ENCODE measurements around the gene MRO. TPM values are rescaled to one million over a fixed set of nuclear protein-coding genes. Genes with fewer than 3 reads are reported as not detected.

The MRO gene
- total RNA-seq, 1 donor from 2014 or later: not detected

GRCh38 chr18:50748243-50749229, 71.3 kb downstream of the MRO start:
- DNase-seq (ENCODE audit: extremely low read depth, low read depth, low spot score): no peak

GRCh38 chr18:50747849-50748242, 72.0 kb downstream of the MRO start:
- DNase-seq (ENCODE audit: extremely low read depth, low read depth, low spot score): no peak

GRCh38 chr18:50745945-50746344, 73.9 kb downstream of the MRO start:
- no peak for DNase-seq (ENCODE audit: extremely low read depth, low read depth, low spot score)

Other genes with a start within 250 kb of the MRO start
- gene ME2, start 59.1 kb upstream of the MRO start, total RNA-seq: 41.8 and 51.6 TPM in 2 replicates
- gene ELAC1, start 148.0 kb upstream of the MRO start, total RNA-seq: 7.2 and 8.2 TPM in 2 replicates
- gene SMAD4, start 210.2 kb upstream of the MRO start, total RNA-seq: 80.1 and 90.7 TPM in 2 replicates